ENCODE results near the gene IL1F10. TPM values are rescaled to one million over a fixed set of nuclear protein-coding genes. Genes with fewer than 3 reads are reported as not detected.

IL1F10 gene
- total and polyA plus RNA-seq, 7 donors, result not detected

DNA sequence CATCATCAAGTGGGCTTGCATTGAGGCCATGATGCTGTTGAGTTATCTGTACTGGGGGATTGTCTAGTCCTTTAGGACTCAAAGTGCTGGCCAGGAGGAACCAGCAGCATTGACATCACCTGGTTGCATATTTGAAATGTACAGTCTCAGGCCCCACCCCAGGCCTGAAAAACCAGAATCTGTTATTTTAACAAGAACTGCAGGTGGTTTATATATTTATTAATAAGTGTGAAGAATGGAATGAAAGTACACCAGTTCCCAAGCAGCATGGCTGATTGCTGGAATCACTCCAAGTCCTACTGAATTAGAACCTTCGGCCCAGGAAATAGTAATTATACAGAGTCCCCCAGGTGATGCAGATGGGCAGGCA is 2.8 kb downstream of the IL1F10 start:
- TF ChIP-seq POLR2A (IDR thresholded peaks at IDR 0.05), result no peak
- TF ChIP-seq, protein P1, sequence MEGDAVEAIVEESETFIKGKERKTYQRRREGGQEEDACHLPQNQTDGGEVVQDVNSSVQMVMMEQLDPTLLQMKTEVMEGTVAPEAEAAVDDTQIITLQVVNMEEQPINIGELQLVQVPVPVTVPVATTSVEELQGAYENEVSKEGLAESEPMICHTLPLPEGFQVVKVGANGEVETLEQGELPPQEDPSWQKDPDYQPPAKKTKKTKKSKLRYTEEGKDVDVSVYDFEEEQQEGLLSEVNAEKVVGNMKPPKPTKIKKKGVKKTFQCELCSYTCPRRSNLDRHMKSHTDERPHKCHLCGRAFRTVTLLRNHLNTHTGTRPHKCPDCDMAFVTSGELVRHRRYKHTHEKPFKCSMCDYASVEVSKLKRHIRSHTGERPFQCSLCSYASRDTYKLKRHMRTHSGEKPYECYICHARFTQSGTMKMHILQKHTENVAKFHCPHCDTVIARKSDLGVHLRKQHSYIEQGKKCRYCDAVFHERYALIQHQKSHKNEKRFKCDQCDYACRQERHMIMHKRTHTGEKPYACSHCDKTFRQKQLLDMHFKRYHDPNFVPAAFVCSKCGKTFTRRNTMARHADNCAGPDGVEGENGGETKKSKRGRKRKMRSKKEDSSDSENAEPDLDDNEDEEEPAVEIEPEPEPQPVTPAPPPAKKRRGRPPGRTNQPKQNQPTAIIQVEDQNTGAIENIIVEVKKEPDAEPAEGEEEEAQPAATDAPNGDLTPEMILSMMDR (IDR thresholded peaks at IDR 0.05), result no peak
- TF ChIP-seq EP300 (IDR thresholded peaks at IDR 0.05), result no peak
- no peak for TF ChIP-seq POLR2AphosphoS5 (IDR thresholded peaks at IDR 0.05)
- Histone ChIP-seq H3K4me3 (no peak overlapping the region), H3K36me3 (no peaks in the 10 kb centered on the region), H3K27me3 (no peaks in the 10 kb centered on the region), H3K27ac (no peak overlapping the region), H3K4me1 (no peaks in the 10 kb centered on the region), H3K9me3 (no peaks in the 10 kb centered on the region)
- DNase-seq, result no peak
- intact Hi-C loops (cut with DNase I), result no loop called here
- WGBS, 2 donors, result 91 to 97% methylated on average over 1 of the region's 1 CpG

DNA sequence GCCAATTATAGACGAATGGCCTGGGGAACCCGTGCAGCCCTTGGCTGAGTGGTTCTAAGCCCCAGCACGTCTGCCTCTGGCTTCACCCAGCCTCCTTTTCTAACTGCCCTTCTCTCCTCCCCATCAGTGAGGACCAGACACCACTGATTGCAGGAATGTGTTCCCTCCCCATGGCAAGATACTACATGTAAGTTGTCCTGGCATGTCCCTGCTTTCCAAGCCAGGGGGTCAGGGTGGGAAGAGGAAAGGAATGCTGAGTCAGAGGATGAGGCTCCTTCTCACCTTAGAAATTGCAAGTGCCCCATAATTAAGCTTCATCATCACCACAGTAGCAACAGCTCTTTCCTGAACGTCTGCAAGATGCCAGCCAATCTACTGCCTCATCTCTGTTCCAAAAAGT is 4.8 kb downstream of the IL1F10 start:
- H3K27ac ChIP-seq, result no peak overlapping the region
- no peaks in the 10 kb centered on the region for H3K9me3 ChIP-seq
- no peaks in the 10 kb centered on the region for H3K4me1 ChIP-seq
- TF ChIP-seq POLR2AphosphoS5 (IDR thresholded peaks at IDR 0.05) (no peak), EP300 (IDR thresholded peaks at IDR 0.05) (no peak), POLR2A (IDR thresholded peaks at IDR 0.05) (no peak)
- TF ChIP-seq, protein P1 (IDR thresholded peaks at IDR 0.05), result no peak
- no peaks in the 10 kb centered on the region for H3K27me3 ChIP-seq
- intact Hi-C loops (cut with DNase I), result no loop called here
- WGBS, 2 donors, result 70 to 78% methylated on average over 4 of the region's 4 CpGs
- no peak overlapping the region for H3K4me3 ChIP-seq
- no peaks in the 10 kb centered on the region for H3K36me3 ChIP-seq
- no peak for DNase-seq

DNA sequence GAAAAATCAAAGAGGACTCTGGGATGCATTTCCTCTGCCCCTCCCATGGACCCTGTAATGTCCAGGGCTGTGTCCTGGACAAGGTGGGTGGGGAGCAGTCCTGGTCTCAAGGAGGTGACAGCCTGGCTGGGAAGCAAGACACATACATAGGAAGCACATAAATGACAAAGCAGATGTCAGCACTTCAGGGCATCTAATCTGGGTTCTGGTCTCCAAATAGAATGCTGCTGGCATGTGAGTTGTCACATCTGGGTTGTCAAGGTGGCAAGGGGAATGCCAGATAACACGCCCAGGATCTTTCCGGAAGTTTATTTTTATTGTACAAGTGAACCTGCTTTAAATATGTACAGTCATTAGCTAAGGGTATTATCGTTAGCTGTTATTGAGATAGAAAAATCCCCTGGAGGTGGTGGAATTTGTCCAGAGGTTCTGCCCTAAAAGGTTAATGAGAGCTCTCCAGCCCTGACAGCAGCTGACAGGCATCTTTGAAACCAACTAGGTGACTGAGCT is 5.6 kb downstream of the IL1F10 start:
- TF ChIP-seq POLR2A (IDR thresholded peaks at IDR 0.05) (no peak), POLR2AphosphoS5 (IDR thresholded peaks at IDR 0.05) (no peak), EP300 (IDR thresholded peaks at IDR 0.05) (no peak)
- TF ChIP-seq, protein P1 (IDR thresholded peaks at IDR 0.05), result no peak
- DNase-seq, result no peak
- intact Hi-C loops (cut with DNase I), result no loop called here
- Histone ChIP-seq H3K27me3 (no peaks in the 10 kb centered on the region), H3K27ac (no peak overlapping the region), H3K36me3 (no peaks in the 10 kb centered on the region), H3K4me3 (no peak overlapping the region), H3K9me3 (no peaks in the 10 kb centered on the region), H3K4me1 (no peaks in the 10 kb centered on the region)
- WGBS, 2 donors, result 37 to 63% methylated on average over 3 of the region's 3 CpGs

DNA sequence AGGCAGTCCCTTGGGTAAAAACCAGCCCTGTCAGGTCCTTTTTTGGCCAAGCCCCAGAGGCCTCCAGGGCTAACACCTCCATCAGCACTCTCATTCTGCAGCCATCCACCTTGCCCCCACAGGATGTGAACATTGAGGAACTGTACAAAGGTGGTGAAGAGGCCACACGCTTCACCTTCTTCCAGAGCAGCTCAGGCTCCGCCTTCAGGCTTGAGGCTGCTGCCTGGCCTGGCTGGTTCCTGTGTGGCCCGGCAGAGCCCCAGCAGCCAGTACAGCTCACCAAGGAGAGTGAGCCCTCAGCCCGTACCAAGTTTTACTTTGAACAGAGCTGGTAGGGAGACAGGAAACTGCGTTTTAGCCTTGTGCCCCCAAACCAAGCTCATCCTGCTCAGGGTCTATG is 7.3 kb downstream of the IL1F10 start:
- WGBS, 2 donors, result 54 to 79% methylated on average over 5 of the region's 5 CpGs
- no peaks in the 10 kb centered on the region for H3K36me3 ChIP-seq
- no peak overlapping the region for H3K4me3 ChIP-seq
- intact Hi-C loops (cut with DNase I), result no loop called here
- no peaks in the 10 kb centered on the region for H3K27me3 ChIP-seq
- no peaks in the 10 kb centered on the region for H3K4me1 ChIP-seq
- H3K9me3 ChIP-seq, result no peaks in the 10 kb centered on the region
- DNase-seq, result no peak
- no peak overlapping the region for H3K27ac ChIP-seq
- no peak for TF ChIP-seq EP300 (IDR thresholded peaks at IDR 0.05)
- TF ChIP-seq, protein P1 (IDR thresholded peaks at IDR 0.05), result no peak
- no peak for TF ChIP-seq POLR2AphosphoS5 (IDR thresholded peaks at IDR 0.05)
- no peak for TF ChIP-seq POLR2A (IDR thresholded peaks at IDR 0.05)

DNA sequence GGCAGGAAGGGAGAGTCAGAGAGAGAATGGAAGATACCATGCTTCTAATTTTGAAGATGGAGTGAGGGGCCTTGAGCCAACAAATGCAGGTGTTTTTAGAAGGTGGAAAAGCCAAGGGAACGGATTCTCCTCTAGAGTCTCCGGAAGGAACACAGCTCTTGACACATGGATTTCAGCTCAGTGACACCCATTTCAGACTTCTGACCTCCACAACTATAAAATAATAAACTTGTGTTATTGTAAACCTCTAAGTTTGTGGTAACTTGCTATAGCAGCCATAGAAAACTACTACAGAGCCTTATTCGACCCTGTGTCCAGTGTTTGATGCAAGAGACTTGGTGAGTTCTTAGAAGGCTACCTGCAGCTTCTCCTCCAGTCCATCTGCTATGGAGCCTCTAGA is 7.8 kb downstream of the IL1F10 start:
- H3K27ac ChIP-seq, result no peak overlapping the region
- H3K27me3 ChIP-seq, result no peaks in the 10 kb centered on the region
- no peaks in the 10 kb centered on the region for H3K9me3 ChIP-seq
- TF ChIP-seq, protein P1 (IDR thresholded peaks at IDR 0.05), result no peak
- TF ChIP-seq POLR2AphosphoS5 (IDR thresholded peaks at IDR 0.05), result no peak
- TF ChIP-seq EP300 (IDR thresholded peaks at IDR 0.05), result no peak
- no peaks in the 10 kb centered on the region for H3K4me1 ChIP-seq
- 42 to 76% methylated on average over 3 of the region's 3 CpGs for WGBS, 2 donors
- no peaks in the 10 kb centered on the region for H3K36me3 ChIP-seq
- no peak for DNase-seq
- H3K4me3 ChIP-seq, result no peak overlapping the region
- intact Hi-C loops (cut with DNase I), result no loop called here
